Esophagus squamous epithelium (tissue), 4 donors: ENCODE data around the gene INTS7.

Experiments
- CTCF ChIP-seq, 6 experiments: fragments of 450-650 bp in 4 of 6; fragments of 200-600 bp in 2 of 6; sonication (generic) in 2 of 6; IDR thresholded peaks; one replicate each; pipeline ENCODE4 v1.5.1; 2016 to 2019; ENCODE audit warnings: antibody characterized with exemption in 6 of 6, mild to moderate bottlenecking in 4 of 6, moderate library complexity in 4 of 6
- POLR2A ChIP-seq, 4 donors: fragments of 450-650 bp; IDR thresholded peaks; one replicate each; pipeline ENCODE4 v1.6.1; 2017; ENCODE audit warnings: antibody characterized with exemption in 4 of 4, mild to moderate bottlenecking in 4 of 4, moderate library complexity in 3 of 4

- TF ChIP-seq POLR2A (IDR thresholded peaks at IDR 0.05) = no peak
- TF ChIP-seq CTCF (IDR thresholded peaks at IDR 0.05) = no peak
Observed at GRCh38 chr1:212039622-212040021, 4.3 kb upstream of the INTS7 start.
